ENCODE results near the gene CSGALNACT2. TPM values are rescaled to one million over a fixed set of nuclear protein-coding genes. Genes with fewer than 3 reads are reported as not detected.

Gene CSGALNACT2
- total and polyA plus RNA-seq, 2 of the 13 experiments (the other 11 are each of a cell fraction or from before 2014, with no cell fraction given) = 3.3 to 7.1 TPM

- Histone ChIP-seq H3K79me2 (ENCODE audit: insufficient read depth, low read length) (no peaks in the 10 kb centered on the region), H3K9ac (ENCODE audit: insufficient read depth, low read depth, low read length) (no peak overlapping the region), H3K36me3 (replicated peaks in 1 of 2; ENCODE audit: control insufficient read depth in 1 of 2, insufficient read depth in 2 of 2, low read length in 2 of 2) (peaks cover 0 to 2% of the 10 kb centered on the region in 2 experiments; a peak in 1 of 5 replicates), H3K4me1 (ENCODE audit: insufficient read depth, low read length) (peaks cover 7% of the 10 kb centered on the region; the same call in 1 of the 2 replicates), H3K27ac (ENCODE audit: extremely low read length, insufficient read depth, low read length) (no peak overlapping the region), H3K9me3 (ENCODE audit: low read length) (no peaks in the 10 kb centered on the region), H3K4me3 (replicated peaks in 1 of 3; ENCODE audit: insufficient read depth in 1 of 3, low read depth in 2 of 3, low read length in 3 of 3) (no peak overlapping the region), H2AFZ (ENCODE audit: low read length) (no peak overlapping the region), H3K4me2 (ENCODE audit: low read depth, low read length) (no peak overlapping the region), H3K27me3 (ENCODE audit: control insufficient read depth in 1 of 2, insufficient read depth in 2 of 2, low read length in 2 of 2) (no peaks in the 10 kb centered on the region), H4K20me1 (ENCODE audit: insufficient read depth, low read length) (no peaks in the 10 kb centered on the region)
- ATAC-seq = no peak
- no TSS peak for BruUV-seq (replicated peaks)
- DNase-seq (ENCODE audit: low spot score) = no peak
- no peak for FAIRE-seq
- no peak for TF ChIP-seq RFXAP (CRISPR knock-in tag; IDR thresholded peaks at IDR 0.05; ENCODE audit: borderline replicate concordance)
- no peak for TF ChIP-seq HOMEZ (CRISPR knock-in tag; IDR thresholded peaks at IDR 0.05; ENCODE audit: low read depth)
- TF ChIP-seq HOXD1 (CRISPR knock-in tag; IDR thresholded peaks at IDR 0.05) = no peak
- no peak for TF ChIP-seq ZSCAN21 (CRISPR knock-in tag; IDR thresholded peaks at IDR 0.05; ENCODE audit: borderline replicate concordance)
- no peak for TF ChIP-seq MXD1 (CRISPR knock-in tag; IDR thresholded peaks at IDR 0.05)
- TF ChIP-seq NCOA1 (CRISPR knock-in tag; IDR thresholded peaks at IDR 0.05) = no peak
- no peak for TF ChIP-seq HOXA7 (CRISPR knock-in tag; IDR thresholded peaks at IDR 0.05)
- no peak for TF ChIP-seq KLF12 (CRISPR knock-in tag; IDR thresholded peaks at IDR 0.05; ENCODE audit: borderline replicate concordance)
- no peak for TF ChIP-seq ZNF607 (CRISPR knock-in tag; IDR thresholded peaks at IDR 0.05; ENCODE audit: borderline replicate concordance)
- no peak for TF ChIP-seq ZBTB1 (CRISPR knock-in tag; IDR thresholded peaks at IDR 0.05; ENCODE audit: borderline replicate concordance)
- no peak for TF ChIP-seq SOX6 (IDR thresholded peaks at IDR 0.05)
- TF ChIP-seq SOX6 (CRISPR knock-in tag; IDR thresholded peaks at IDR 0.05) = no peak
- no peak for TF ChIP-seq KMT2B (CRISPR knock-in tag; IDR thresholded peaks at IDR 0.05)
- no peak for TF ChIP-seq BATF2 (CRISPR knock-in tag; IDR thresholded peaks at IDR 0.05)
- no peak for TF ChIP-seq KAT7 (CRISPR knock-in tag; IDR thresholded peaks at IDR 0.05; ENCODE audit: borderline replicate concordance)
- TF ChIP-seq ZNF576 (CRISPR knock-in tag; IDR thresholded peaks at IDR 0.05) = no peak
- no peak for TF ChIP-seq ZNF33B (CRISPR knock-in tag; IDR thresholded peaks at IDR 0.05)
- TF ChIP-seq ZNF746 (CRISPR knock-in tag; IDR thresholded peaks at IDR 0.05) = no peak
- intact Hi-C loops (cut with micrococcal nuclease; ENCODE audit: unreplicated experiment) = no loop called here
- 89% methylated on average over 1 of the region's 1 CpG for WGBS (ENCODE audit: low lambda C conversion rate)
- ChIA-PET CTCF (ENCODE audit: low intra/inter-chr PET ratio, low total read pairs) (no interaction called here), POLR2A (no interaction called here)
- in situ Hi-C loops (cut with HindIII; ENCODE audit: extremely low pct_ligation_motif_present, low pct_unique_long_range_greater_than_20kb) = no loop called here
Observed at GRCh38 chr10:43188702-43189101, 50.5 kb downstream of the CSGALNACT2 start.

All from HepG2 (cell line).